H1 (cell line): ENCODE data around the gene EPHB1.

Experiments used
- CBX5 ChIP-seq: fragments of 300-800, 300-1000 bp; sonication (generic); IDR thresholded peaks from 2 replicates; pipeline ENCODE4 v1.7.1; 2016; ENCODE audit warnings: antibody characterized with exemption, low read length, low read depth
- CTCF ChIP-seq, 3 experiments: IDR thresholded peaks; 1 replicate in 2 of 3; 2 replicates in 1 of 3; pipeline versions ENCODE4 v1.5.1 to v1.6.1; 2011; ENCODE audit warnings: low read length in 3 of 3, mild to moderate bottlenecking in 3 of 3, inconsistent platforms in 2 of 3, low read depth in 1 of 3, moderate library complexity in 1 of 3; ENCODE audit not compliant: insufficient read depth in 1 of 3; ENCODE audit errors: control extremely low read depth in 1 of 3
- POLR2AphosphoS5 ChIP-seq: IDR thresholded peaks from 2 replicates; pipeline ENCODE4 v1.6.1; 2011; ENCODE audit warnings: low read depth, low read length

- no peak for TF ChIP-seq CTCF (IDR thresholded peaks at IDR 0.05; ENCODE audit: control extremely low read depth in 1 of 3, insufficient read depth in 1 of 3, low read depth in 1 of 3, low read length in 3 of 3)
- TF ChIP-seq CBX5 = no peak
- TF ChIP-seq POLR2AphosphoS5 = no peak
Measured at GRCh38 chr3:134905647-134905935, 110.5 kb downstream of the EPHB1 start.
